Stimulated activated CD8-positive, alpha-beta memory T cell treated with anti-CD3 and anti-CD28 coated beads, Interleukin-15, amount 100 ng/mL, for 24 hours (primary cell): ENCODE data around the gene YIPF1.
A peak's percentile ranks its signal among the peaks of the same experiment; 100 is the strongest.

Experiments
- DNase-seq: peaks from one replicate; pipeline ENCODE4 v3.0.0-alpha.2; 2020; ENCODE audit warnings: low read depth

YIPF1 gene

GRCh38 chr1:53889304-53890298, at the start of gene YIPF1:
TSS of gene YIPF1 (minus strand) at chr1:53889797. CDS start at chr1:53888937, 860 bp downstream.
- peak; percentile 61 for DNase-seq

DNA sequence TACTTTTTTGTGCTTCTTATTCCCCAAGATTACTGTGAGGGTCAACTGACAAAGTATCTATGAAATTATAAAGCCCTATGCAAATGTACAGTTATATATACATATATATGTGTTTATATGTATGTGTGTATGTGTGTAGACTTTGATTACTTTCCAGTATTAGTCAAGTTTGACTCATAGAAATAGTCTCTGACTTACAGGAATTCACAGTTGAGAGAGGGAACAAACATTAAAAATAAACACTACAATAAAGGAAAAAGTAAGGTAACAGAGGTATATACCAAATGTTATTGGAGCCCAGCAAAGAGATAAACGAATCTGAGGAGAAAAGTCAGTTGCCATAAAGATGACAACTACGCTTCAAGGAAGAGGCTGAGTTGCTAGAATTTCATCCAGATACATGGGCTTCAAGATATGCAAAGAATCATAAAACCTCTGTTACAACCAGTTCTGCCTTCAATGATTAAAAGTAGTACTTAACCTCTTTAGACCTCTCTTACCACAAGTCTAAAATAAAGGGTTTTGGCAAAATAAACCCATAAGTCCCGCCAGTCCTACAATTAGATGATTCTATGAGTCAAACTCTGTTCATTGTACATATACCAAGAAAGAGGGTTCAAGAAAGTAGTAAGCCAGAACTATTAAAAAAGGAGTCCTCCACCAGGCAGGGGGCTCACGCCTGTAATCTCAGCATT, 48.7 kb upstream of the YIPF1 start:
- no peak for DNase-seq

DNA sequence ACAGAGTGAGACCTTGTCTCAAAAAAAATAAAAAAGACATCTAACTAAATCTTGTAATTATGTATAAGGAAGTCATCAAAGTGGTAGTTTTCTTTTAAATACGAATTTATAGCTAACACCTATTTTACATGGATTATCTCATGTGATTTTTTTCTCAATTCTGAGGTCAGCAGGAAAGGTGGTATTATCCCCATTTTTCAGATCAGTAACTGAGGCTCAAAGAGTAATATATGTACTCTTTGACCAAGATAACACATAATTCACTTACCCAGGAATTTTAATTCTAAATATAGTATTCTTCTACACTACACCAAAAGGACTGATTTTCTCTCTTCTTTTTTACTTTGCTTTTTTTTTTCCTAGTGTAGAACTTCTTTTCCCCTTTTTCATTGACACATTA, 46.8 kb upstream of the YIPF1 start:
- no peak for DNase-seq

DNA sequence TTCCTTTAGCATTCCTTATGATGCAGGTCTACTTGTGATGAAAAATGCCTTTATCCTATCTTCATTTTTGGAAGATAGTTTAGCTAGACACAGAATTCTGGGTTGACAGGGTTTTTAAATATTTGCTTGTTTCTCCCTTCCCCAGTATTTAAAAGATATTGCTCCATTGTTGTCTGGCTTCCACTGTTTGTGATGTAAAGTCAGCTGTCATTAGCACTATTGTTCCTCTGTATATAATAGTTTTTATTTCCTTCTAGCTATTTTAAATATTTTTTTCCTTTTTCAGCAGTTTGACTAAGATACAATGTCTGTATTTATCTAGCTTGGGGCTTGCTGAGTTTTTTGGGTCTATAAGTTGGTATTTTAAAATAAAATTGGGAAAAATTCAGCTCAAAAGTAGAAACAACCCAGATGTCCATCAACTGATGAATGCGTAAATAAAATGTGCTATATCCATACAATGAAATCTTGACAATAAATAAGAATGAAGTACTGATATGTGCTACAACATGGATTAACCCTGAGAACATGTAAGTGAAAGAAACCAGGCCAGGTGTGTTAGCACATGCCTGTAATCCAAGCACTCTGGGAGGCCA, 44.7 kb upstream of the YIPF1 start:
- DNase-seq: no peak

- no peak for DNase-seq
Observed at GRCh38 chr1:53931523-53931922, 41.9 kb upstream of the YIPF1 start.

DNA sequence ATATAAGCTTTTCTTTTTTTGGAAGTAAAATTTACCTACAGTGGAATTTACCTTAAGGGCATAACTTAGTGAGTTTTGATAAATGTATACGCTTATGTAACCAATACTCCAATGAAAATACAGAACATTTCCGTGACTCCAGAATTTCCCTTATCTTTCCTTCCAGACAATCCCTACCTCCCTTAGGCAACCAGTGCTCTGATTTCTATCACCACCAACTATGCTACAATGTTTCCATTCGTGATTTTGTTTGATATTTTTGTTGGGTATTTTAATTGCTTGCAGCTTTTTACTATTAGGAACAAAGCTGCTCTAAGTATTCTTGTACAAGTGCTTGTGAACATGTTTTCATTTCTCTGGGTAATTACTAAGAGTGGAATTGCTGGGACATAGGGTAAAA, 41.3 kb upstream of the YIPF1 start:
- DNase-seq: no peak

GRCh38 chr1:53929246-53929960, 39.8 kb upstream of the YIPF1 start:
- DNase-seq: no peak

- no peak for DNase-seq
Observed at GRCh38 chr1:53927376-53927881, 37.8 kb upstream of the YIPF1 start.

DNA sequence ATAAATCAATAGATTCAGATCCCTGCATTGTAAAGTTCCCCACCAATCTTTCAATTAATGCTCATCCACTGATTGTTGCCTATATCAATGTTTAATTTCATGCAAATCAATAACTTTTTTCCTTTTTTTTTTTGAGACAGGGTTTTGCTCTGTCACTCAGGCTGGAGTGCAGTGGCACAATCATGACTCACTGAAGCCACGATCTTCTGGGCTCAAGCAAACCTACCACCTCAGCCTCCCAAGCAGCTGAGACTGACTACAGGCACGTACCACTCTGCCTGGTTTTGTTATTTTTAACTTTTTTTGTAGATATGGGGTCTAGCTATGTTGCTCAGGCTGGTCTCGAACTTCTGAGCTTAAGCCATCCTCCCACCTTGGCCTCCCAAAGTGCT, 30.1 kb upstream of the YIPF1 start:
- DNase-seq: no peak

GRCh38 chr1:53918343-53918742, 28.7 kb upstream of the YIPF1 start:
- DNase-seq: no peak

GRCh38 chr1:53913352-53914033, 23.9 kb upstream of the YIPF1 start:
- no peak for DNase-seq

GRCh38 chr1:53911442-53911841, 21.8 kb upstream of the YIPF1 start:
- DNase-seq: no peak

DNA sequence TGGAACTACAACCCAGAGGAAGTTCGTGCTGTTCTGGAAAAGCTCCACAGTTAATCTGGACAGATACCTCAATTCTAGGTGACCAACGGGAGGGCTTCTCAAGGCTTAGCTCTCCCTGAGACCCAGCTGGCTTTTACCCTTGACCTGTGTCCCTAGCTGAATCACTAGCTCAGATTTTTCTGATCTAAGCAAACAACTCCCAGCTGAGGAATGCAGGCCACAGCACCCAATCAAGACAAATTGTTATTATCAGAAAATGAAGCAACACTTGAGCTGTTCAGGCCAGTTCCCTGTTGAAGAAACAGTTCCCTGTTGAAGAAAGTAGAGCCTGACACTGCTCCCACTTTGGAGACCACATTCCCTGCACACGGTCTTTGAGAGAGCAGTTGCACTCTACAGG, 20.3 kb upstream of the YIPF1 start:
- DNase-seq: no peak

- no peak for DNase-seq
Observed at GRCh38 chr1:53906121-53906520, 16.5 kb upstream of the YIPF1 start.

DNA sequence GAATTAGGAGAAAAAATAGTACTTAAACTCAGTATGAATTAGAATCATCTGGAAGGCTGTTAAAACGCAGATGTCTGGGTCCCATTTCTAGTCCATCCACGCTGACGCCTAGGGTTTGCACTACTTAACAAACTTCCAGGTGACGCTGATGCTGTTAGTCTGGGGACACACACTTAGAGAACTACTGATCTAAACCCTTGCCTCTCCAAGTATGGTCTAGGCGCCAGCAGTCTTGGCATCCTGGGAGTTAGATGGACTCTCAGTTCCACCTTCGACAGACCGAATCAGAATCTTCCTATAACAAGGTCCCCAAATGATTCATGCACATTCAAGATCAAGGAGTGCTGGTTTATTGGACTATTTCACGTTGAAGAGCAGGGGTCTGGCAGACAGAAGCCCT, 15.9 kb upstream of the YIPF1 start:
- DNase-seq: no peak

DNA sequence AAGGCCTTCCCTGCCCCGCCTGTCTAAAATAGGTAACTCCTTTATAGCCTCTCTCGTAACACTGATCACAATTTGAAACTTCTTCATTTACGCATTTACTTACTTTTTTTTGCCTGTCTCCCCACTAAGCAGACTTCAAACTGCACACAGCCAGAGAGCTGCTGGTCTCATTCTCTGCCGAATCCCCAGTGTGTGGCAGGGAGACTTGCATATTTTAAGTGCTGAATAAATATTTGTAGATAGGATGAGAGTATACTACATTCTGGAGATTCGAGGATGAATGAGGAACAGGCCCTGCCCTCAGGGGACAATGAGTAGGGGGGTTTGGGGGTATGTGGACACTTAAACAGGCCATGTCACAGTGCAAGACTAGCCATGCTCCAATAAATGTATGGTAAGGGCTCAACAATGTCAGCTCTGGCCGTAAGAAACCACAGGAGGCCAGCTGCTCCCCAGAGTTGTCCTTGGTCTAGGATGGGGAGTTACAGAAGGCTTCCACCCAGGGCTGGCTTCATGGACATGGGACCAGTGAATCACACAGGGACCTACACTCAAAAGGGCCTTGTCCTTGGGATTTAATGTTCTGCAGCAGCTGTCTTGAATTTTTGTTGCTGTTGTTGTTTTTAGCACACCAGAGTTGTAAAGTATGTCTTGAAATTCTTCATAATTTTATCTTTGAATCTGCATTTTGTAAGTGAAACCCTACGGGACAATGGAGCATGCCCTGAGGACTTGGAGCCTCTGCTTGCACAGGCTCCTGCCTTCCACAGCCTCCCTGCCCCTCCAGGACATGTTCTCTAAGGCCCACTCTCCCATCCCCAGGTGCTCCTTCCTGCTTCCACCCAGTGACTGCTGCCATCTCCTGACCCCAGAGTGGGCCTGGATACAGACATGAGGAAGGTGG, 12.9 kb upstream of the YIPF1 start:
- DNase-seq: no peak

GRCh38 chr1:53899708-53900107, 10.1 kb upstream of the YIPF1 start:
- DNase-seq: no peak

GRCh38 chr1:53899206-53899628, 9.6 kb upstream of the YIPF1 start:
- DNase-seq: no peak

DNA sequence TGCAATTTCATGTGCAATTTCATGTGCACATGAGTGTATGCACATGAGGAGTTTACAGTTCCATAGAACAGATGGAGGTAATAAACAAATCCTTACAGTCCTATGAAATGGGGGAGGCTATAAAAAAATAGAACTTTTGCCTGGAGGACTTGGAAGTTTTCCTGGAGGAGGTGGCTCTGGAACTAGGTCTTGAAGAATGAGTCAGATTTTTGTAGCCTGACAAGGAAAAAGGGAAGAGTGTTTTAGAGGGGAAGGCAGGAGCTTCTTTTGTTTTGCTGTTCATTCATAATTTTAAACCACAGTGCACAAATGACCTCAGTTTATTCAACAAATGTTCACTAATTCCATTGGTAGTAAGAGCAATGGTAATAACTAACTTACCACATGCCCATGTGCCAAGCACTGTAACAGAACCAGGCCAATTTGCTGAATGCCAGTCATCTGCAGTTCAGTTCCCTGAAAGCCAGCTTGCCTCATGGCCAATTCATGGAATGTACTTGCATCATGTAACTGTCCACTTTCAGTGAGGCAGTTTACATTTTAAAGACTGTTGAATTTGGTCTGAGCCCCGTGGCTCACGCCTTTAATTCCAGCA, 7.1 kb upstream of the YIPF1 start:
- no peak for DNase-seq

GRCh38 chr1:53895421-53895820, 5.8 kb upstream of the YIPF1 start:
- no peak for DNase-seq
